ENCODE results near the gene ABCA4. TPM values are rescaled to one million over a fixed set of nuclear protein-coding genes. Genes with fewer than 3 reads are reported as not detected.

Gene ABCA4
- total and polyA plus RNA-seq, 2 donors (not counting 3 experiments of a cell fraction or from before 2014, with no cell fraction given): 2.3 to 4.9 TPM

DNA sequence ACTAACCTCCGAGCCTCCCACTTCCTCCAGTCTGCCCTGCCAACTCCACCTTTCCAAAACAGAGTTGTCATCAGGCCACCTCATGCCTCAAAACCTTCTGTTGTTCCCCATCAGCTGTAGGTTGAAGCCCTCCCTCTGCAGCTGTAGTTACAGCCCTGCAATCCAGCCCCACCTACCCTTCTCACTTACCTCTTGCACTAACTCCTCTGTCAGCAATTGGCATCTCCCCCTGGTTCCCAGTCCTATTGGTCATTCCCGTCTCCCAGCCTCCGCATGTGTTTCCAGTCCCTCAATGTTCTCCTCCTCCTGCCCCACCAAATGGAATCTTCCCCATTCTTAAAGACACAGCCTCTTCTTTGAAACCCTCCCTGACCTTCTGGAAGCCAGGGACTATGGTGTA lies 111.6 kb downstream of the ABCA4 start:
- Histone ChIP-seq H3K4me3 (replicated peaks in 1 of 3; ENCODE audit: insufficient read depth in 1 of 3, low read depth in 1 of 3, low read length in 3 of 3) (no peak overlapping the region), H3K4me1 (ENCODE audit: control insufficient read depth, extremely low read depth, insufficient read depth, low read length) (no peaks in the 10 kb centered on the region), H3K27ac (ENCODE audit: insufficient read depth, low read depth, low read length) (no peak overlapping the region), H3K79me2 (ENCODE audit: control insufficient read depth, insufficient read depth, low read length) (no peaks in the 10 kb centered on the region), H3K27me3 (ENCODE audit: control insufficient read depth in 2 of 2, insufficient read depth in 2 of 2, low read length in 2 of 2) (peaks cover 17 to 18% of the 10 kb centered on the region in 2 experiments), H3K4me2 (ENCODE audit: insufficient read depth, low read length) (no peak overlapping the region), H3K9me1 (replicated peaks; ENCODE audit: control insufficient read depth, extremely low read depth, insufficient read depth, low read length) (no peaks in the 10 kb centered on the region), H4K20me1 (replicated peaks; ENCODE audit: control insufficient read depth, extremely low read depth, insufficient read depth, low read length) (no peaks in the 10 kb centered on the region), H2AFZ (ENCODE audit: low read depth, low read length) (no peak overlapping the region), H3K36me3 (ENCODE audit: control insufficient read depth in 2 of 2, extremely low read depth in 1 of 2, insufficient read depth in 2 of 2, low read length in 2 of 2) (no peaks in the 10 kb centered on the region), H3K9me3 (replicated peaks; ENCODE audit: control insufficient read depth, insufficient read depth, low read length) (no peaks in the 10 kb centered on the region), H3K9ac (replicated peaks; ENCODE audit: extremely low read depth, insufficient read depth, low read length) (no peak overlapping the region)
- TF ChIP-seq JUN (IDR thresholded peaks at IDR 0.05; ENCODE audit: borderline replicate concordance, insufficient read depth, insufficient read length, low read depth) (no peak), EZH2 (IDR thresholded peaks at IDR 0.05; ENCODE audit: borderline replicate concordance, low read depth, low read length, severe bottlenecking) (no peak), MYC (IDR thresholded peaks at IDR 0.05; ENCODE audit: low read depth, low read length) (no peak), GATA2 (IDR thresholded peaks at IDR 0.05; ENCODE audit: insufficient read depth, insufficient read length, low read depth, low read length) (no peak), FOS (IDR thresholded peaks at IDR 0.05; ENCODE audit: borderline replicate concordance, insufficient read depth, low read length) (no peak), POLR2A (IDR thresholded peaks at IDR 0.05; ENCODE audit: low read depth, low read length) (no peak), POLR2AphosphoS5 (IDR thresholded peaks at IDR 0.05; ENCODE audit: insufficient read depth, low read depth, low read length) (no peak)
- TF ChIP-seq, protein P1, sequence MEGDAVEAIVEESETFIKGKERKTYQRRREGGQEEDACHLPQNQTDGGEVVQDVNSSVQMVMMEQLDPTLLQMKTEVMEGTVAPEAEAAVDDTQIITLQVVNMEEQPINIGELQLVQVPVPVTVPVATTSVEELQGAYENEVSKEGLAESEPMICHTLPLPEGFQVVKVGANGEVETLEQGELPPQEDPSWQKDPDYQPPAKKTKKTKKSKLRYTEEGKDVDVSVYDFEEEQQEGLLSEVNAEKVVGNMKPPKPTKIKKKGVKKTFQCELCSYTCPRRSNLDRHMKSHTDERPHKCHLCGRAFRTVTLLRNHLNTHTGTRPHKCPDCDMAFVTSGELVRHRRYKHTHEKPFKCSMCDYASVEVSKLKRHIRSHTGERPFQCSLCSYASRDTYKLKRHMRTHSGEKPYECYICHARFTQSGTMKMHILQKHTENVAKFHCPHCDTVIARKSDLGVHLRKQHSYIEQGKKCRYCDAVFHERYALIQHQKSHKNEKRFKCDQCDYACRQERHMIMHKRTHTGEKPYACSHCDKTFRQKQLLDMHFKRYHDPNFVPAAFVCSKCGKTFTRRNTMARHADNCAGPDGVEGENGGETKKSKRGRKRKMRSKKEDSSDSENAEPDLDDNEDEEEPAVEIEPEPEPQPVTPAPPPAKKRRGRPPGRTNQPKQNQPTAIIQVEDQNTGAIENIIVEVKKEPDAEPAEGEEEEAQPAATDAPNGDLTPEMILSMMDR (IDR thresholded peaks at IDR 0.05; ENCODE audit: extremely low read depth in 1 of 2, insufficient read depth in 1 of 2, low read depth in 1 of 2, low read length in 2 of 2): no peak
- TF ChIP-seq, protein P2, sequence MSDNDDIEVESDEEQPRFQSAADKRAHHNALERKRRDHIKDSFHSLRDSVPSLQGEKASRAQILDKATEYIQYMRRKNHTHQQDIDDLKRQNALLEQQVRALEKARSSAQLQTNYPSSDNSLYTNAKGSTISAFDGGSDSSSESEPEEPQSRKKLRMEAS (IDR thresholded peaks at IDR 0.05; ENCODE audit: insufficient read depth, insufficient read length): no peak
- no peak for DNase-seq (ENCODE audit: low read depth, low spot score)
- dilution Hi-C loops (cut with MboI; ENCODE audit: extremely low pct_ligation_motif_present, low sequenced_read_pairs) (loop anchor here (25.0 kb wide), 1 partner anchor 353 kb away; no protein-coding TSS in a partner anchor), intact Hi-C loops (cut with micrococcal nuclease) (no loop called here)
- ChIA-PET POLR2A (no interaction called here), CTCF (no interaction called here)
- no TSS peak for BruUV-seq (replicated peaks)
- FAIRE-seq: no peak

All from endothelial cell of umbilical vein (primary cell).